Measurements from ENCODE around the gene SNRNP35.

DNA sequence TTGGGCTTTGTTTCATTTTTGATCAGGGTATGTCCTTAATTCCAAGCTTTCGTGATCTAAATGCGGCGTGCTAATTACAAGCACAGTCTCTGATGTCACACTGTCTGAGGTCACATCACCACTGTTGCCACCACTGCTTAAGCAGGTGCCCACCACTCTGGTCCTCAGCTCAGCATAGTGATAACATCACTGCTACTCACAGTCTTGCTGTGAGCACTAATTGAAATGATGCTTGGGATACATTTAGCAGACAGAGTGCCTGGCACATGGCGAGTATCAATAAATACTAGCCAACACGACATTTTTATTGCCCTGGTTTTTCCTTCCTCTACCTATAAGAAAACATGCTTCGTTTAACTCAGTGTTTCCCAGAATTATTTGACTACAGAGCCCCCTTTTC, 29.3 kb upstream of the SNRNP35 start:
- TF ChIP-seq POLR2AphosphoS5 (IDR thresholded peaks at IDR 0.05; ENCODE audit: low read depth, low read length) (no peak), FOXP2 (optimal IDR thresholded peaks at IDR 0.05; ENCODE audit: borderline replicate concordance, extremely low read depth, extremely low read length, insufficient read depth) (no peak)
